ENCODE data around the gene POU6F2. TPM values are rescaled to one million over a fixed set of nuclear protein-coding genes. Genes with fewer than 3 reads are reported as not detected.

POU6F2 gene
- total RNA-seq, 1 donor from 2014 or later, result 0.24 TPM

- DNase-seq (ENCODE audit: missing footprints) (no peak), ATAC-seq (no peak)
- intact Hi-C loops (cut with DNase I), result no loop called here
These were observed 117.0 kb downstream of the POU6F2 start for GRCh38 chr7:39094731-39095130.

DNA sequence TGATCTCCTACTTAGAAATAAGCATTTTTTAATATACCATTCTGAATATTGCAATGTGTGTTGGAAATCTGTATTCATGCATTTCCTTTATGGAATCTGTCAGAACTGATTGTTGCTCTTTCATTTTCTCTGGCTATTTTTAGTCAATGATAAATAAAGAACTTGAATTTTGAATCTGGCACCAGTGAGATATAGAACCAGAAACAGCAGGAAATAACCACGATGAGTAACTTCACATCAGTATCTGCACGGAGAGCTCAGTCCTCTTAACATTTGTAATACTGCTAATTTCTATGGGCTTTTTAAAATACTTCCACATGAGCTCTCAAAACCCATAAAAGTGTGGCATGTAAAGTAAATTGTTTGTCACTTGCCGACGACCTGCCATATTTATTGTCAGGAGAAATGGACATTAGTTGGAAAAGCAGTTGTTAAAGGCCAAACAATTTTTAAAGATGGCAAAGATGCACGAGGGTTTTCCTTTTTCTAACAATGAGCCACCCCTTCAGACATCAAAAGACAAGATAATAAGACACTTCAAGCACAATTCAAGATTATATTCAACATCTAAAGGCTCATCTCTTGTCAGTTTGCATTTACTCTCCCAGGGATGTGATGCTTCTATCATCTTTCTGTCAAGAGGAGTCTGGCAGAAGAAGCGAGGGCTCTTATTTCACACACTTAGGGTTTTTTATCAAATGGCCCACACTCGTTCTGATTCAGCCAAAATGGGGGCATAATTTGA is 118.3 kb downstream of the POU6F2 start:
- ATAC-seq (no peak), DNase-seq (ENCODE audit: missing footprints) (no peak)
- intact Hi-C loops (cut with DNase I), result no loop called here

DNA sequence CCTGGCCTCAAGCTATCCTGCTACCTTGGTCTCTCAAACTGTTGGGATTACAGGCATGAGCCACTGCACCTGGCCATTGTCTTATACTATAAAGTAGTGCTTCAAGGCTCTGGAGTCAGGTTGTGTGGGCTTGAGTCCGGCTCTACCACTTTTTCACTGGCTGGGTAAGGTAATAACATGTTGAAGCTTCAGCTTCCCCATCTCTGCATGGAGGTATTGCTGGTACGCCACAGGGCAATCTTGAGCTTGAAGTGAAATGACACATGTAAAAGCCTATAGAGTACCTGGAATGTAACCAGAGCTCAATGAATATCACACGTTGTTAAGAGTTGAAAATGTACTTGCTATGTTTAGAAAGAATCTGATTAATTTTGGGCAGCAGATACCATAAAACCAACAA is 120.8 kb downstream of the POU6F2 start:
- ATAC-seq, result no peak
- intact Hi-C loops (cut with DNase I), result no loop called here
- no peak for DNase-seq (ENCODE audit: missing footprints)

DNA sequence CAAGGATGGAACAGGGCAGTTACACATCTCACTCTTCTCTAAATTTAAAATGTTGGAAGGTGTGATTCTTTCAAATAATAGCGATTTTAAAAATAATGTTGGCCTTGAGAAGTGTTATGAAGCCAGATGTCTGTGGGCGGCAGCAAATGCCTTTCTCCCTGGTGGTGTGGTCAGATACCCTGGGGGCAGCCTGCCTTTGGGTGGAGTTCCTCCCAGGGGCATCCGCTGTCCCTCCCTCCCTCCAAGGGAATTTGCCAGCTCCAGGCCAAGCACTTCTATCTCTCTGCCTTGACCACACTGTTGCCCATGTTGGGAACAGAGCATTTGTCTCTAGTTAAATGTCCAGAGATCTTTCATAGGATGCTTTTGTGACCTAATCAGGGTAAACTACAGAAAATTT is 121.4 kb downstream of the POU6F2 start:
- ATAC-seq (no peak), DNase-seq (ENCODE audit: missing footprints) (no peak)
- intact Hi-C loops (cut with DNase I), result no loop called here

DNA sequence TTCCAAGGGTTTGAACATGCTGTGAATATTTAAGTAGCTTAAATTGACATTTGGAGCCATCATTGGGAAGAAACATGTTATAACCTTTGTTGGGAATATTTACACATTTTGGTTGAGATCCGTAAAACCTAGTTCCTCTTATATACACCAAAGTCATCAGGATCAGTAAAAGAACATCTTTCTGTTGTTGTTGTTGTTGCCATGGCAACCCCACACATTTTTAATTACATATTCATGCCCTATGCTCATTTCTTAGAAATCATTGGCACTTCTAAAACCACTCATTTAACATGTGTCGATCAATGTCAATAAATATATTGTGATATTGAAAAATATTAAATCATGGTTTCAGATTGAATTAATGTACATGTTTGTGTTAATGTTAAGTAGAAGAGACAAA is 122.6 kb downstream of the POU6F2 start:
- intact Hi-C loops (cut with DNase I), result no loop called here
- ATAC-seq, result no peak
- no peak for DNase-seq (ENCODE audit: missing footprints)

GRCh38 chr7:39102234-39102633 is 124.5 kb downstream of the POU6F2 start:
- DNase-seq (ENCODE audit: missing footprints) (no peak), ATAC-seq (no peak)

DNA sequence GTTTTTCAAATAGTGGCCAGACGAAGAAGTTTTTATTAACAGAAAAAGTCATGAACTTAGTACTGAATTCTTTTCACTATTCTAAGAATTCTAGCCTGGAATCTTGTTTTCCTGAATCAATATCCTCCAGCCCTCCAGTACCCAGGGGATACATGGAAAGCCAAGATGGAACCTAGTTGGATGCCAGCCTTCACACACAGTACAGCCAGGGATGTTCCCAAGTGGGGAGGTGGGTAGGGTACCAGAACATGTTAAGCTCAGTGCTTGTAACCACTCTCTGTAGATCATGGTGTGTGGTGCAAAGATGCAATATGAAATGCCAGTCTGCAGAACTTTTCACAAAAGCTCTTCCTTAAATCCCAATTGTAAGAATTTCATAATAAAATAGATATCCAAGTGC is 128.0 kb downstream of the POU6F2 start:
- intact Hi-C loops (cut with DNase I), result no loop called here
- ATAC-seq (no peak), DNase-seq (ENCODE audit: missing footprints) (no peak)

More at GRCh38 chr7:39102234-39102633, 124.5 kb downstream of the POU6F2 start:
- intact Hi-C loops (cut with DNase I), result no loop called here

- DNase-seq (ENCODE audit: missing footprints), result no peak
- intact Hi-C loops (cut with DNase I), result no loop called here
- no peak for ATAC-seq
These were observed 148.1 kb downstream of the POU6F2 start for GRCh38 chr7:39125846-39126245.

- intact Hi-C loops (cut with DNase I), result no loop called here
- DNase-seq (ENCODE audit: missing footprints) (no peak), ATAC-seq (no peak)
These were observed 149.3 kb downstream of the POU6F2 start for GRCh38 chr7:39127058-39127457.

GRCh38 chr7:39128287-39128843 is 150.7 kb downstream of the POU6F2 start:
- DNase-seq (ENCODE audit: missing footprints), result no peak

GRCh38 chr7:39130274-39130673 is 152.6 kb downstream of the POU6F2 start:
- intact Hi-C loops (cut with DNase I), result no loop called here
- ATAC-seq, result no peak

More at GRCh38 chr7:39128287-39128843, 150.7 kb downstream of the POU6F2 start:
- intact Hi-C loops (cut with DNase I), result no loop called here
- ATAC-seq, result no peak

GRCh38 chr7:39130857-39131526 is 153.3 kb downstream of the POU6F2 start:
- intact Hi-C loops (cut with DNase I), result no loop called here

More at GRCh38 chr7:39130274-39130673, 152.6 kb downstream of the POU6F2 start:
- no peak for DNase-seq (ENCODE audit: missing footprints)

GRCh38 chr7:39132306-39132705 is 154.6 kb downstream of the POU6F2 start:
- DNase-seq (ENCODE audit: missing footprints) (no peak), ATAC-seq (no peak)
- intact Hi-C loops (cut with DNase I), result no loop called here

More at GRCh38 chr7:39130857-39131526, 153.3 kb downstream of the POU6F2 start:
- DNase-seq (ENCODE audit: missing footprints) (no peak), ATAC-seq (no peak)

GRCh38 chr7:39133088-39133487 is 155.4 kb downstream of the POU6F2 start:
- intact Hi-C loops (cut with DNase I), result no loop called here
- DNase-seq (ENCODE audit: missing footprints), result no peak
- ATAC-seq, result no peak

DNA sequence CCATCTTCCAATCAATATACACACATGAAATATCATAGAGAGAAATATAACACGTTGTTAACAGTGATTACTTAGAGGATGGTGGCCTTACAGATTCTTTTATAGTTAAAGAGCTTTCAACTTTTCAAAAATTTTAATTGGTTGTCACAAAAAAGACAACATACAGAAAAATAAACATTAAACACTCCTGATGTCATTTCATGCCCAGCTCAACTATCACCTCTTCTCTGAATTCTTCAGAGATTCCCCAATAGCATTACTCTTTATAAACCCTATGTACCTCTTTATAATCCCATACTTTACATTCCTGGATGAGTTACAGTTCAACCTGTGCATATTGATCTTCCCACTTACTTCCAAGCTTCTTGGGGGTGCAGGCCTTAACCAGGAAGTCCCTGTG is 159.8 kb downstream of the POU6F2 start:
- ATAC-seq (no peak), DNase-seq (ENCODE audit: missing footprints) (no peak)
- intact Hi-C loops (cut with DNase I), result no loop called here

DNA sequence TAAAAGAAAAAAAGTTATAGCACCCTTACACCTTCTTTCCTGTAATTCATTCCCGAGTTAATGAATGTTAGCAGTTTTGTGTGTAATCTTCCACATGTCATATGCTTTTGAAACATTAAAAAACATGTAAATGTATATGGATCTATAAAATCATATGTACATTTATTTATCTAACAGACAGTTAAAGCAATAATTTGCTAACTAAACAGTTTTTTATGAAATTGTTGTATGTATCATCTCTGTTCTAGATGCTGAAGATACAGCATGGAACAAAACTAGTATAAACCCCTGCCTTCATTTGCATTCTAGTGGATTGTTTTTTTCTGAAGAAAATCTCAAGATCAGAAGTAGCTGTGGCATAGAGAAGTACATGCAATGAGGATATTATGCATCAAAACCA is 165.0 kb downstream of the POU6F2 start:
- ATAC-seq (no peak), DNase-seq (ENCODE audit: missing footprints) (no peak)
- intact Hi-C loops (cut with DNase I), result no loop called here

DNA sequence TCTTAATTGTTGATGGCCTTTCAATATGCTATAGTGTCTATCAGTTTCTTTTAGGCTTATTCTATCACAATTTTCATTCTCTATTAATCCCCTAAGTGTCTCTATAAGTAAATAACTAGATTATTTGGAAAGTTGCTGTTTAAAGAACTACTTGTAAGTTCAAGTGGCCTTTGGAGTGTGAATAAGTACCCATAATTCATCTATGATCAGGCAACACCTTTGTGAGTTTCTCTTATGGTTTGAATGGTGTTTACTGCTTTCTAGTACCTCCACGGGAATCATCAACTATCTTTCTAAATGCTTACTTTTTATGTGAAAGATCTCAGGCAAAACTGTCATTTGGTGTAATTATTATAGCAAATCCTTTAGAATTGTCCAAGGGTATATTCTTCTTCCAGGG is 166.7 kb downstream of the POU6F2 start:
- DNase-seq (ENCODE audit: missing footprints) (no peak), ATAC-seq (no peak)

GRCh38 chr7:39145283-39145682 is 167.6 kb downstream of the POU6F2 start:
- intact Hi-C loops (cut with DNase I), result no loop called here
- ATAC-seq, result no peak

More for the DNA sequence above, 166.7 kb downstream of the POU6F2 start:
- intact Hi-C loops (cut with DNase I), result no loop called here

GRCh38 chr7:39145935-39146334 is 168.2 kb downstream of the POU6F2 start:
- intact Hi-C loops (cut with DNase I), result no loop called here
- ATAC-seq, result no peak
- DNase-seq (ENCODE audit: missing footprints), result no peak

More at GRCh38 chr7:39145283-39145682, 167.6 kb downstream of the POU6F2 start:
- no peak for DNase-seq (ENCODE audit: missing footprints)

GRCh38 chr7:39152701-39153100 is 175.0 kb downstream of the POU6F2 start:
- intact Hi-C loops (cut with DNase I), result no loop called here
- no peak for DNase-seq (ENCODE audit: missing footprints)
- ATAC-seq, result no peak

Measured in Right ventricle myocardium inferior (tissue), 1 donor.